HG02642 (cell line): ENCODE results near the gene STAM.

ENCODE experiments used
- ATAC-seq: cut with Tn5 transposase; IDR thresholded peaks from one replicate; pipeline ENCODE4 v1.9.1; 2021; ENCODE audit warnings: mild to moderate bottlenecking; ENCODE audit not compliant: unreplicated experiment, poor library complexity

The STAM gene

GRCh38 chr10:17671307-17671706, 27.4 kb downstream of the STAM start:
- no peak for ATAC-seq

DNA sequence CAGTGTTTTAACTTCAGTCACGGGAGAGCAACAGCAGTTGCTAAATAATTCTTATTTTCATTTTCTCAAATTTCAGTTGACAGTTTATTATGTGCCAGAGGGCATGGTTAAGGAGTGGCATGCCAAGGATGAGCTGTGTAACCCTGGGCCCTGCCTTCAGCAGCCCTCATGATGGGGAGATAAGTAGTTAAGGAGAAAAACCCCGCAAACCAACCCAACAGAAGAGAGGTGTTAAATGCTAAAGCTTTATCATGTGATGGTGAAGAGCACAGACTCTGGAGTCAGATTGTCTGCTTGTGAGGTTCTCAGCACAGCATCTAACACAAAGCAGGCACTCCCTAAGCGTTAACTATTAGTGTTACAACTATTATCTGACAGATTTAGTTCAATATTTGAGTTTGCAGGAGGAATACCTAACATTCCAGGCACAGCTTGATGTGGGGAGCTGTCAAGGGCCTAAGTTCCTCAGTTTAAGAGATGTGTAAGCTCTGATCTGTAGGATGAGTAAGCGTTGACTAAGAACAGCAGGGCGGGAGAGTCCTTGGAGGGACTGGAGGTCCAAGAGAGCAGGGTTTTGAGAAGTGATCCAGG, 29.6 kb downstream of the STAM start:
- no peak for ATAC-seq

DNA sequence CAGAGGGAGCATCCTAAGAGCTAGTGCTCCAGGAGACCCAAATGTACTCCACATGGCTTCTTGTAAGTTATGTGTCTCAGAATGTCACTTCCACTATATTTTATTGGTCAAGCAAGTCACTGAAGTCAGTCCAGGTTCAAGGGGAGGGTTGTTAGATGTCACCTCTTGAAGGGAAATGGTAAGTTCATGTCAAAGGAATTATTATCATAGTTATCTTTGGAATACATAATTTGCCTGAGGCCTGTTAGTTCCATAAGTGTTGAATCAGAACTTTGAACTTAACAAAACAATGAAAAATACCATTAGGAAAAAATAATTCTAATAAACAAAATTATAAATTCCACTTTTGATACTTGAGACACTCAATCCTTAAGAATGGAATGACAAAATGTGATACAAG, 30.6 kb downstream of the STAM start:
- no peak for ATAC-seq

DNA sequence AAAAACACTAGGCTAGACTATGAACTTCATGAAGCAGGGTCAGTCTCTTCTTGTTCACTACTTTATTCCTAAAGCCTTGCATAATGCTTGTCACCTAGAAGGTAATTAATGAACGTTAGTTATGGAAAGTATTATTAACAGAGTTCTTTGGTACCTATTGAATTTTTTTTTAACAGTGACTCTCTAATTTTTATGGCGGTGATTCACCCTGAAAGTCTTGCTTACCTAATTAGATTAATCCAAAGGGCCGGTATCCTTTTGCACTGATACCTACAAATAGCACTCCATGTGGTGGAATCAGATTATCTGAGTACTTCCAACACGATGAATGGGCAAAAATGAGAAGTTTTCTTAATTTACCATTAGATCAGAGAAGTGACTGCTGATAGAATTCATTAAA, 31.7 kb downstream of the STAM start:
- no peak for ATAC-seq

DNA sequence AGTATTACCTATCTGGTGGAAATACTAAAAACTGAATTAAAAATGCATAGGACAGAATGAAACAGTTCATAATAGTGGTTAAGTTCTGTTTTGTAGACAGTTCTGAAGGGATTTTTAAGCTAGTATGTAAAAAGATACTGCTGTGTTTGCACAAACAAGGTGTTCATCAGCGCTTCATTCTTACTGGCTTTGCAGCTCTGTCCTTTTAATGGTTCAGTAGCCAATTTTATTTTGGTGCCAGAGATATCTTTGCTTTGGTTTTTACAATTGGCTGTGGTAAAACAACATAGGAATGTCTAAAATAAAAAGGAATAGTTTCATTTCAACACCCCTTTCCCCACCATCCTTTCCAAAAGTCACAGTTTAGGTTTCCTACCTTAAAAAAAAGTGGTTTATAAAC, 33.0 kb downstream of the STAM start:
- no peak for ATAC-seq

GRCh38 chr10:17682236-17682946, 38.4 kb downstream of the STAM start:
- no peak for ATAC-seq

- ATAC-seq, result no peak
Measured at GRCh38 chr10:17683541-17683940, 39.6 kb downstream of the STAM start.

DNA sequence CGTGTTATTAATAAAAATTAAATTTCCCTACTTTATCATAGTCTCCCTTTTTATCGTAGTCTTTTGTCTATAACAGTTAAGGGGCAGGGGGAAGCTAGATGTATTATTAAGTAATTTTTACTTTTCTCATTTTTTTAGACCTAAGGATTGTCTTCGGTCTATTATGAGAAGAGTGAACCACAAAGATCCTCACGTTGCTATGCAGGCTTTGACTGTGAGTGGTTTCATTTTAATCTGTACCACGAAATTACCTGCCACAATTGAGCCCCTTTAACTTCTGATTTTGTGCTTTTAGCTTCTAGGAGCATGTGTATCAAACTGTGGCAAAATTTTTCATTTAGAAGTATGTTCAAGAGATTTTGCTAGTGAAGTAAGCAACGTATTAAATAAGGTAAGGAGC, 40.6 kb downstream of the STAM start:
- ATAC-seq, result peak; percentile 49

DNA sequence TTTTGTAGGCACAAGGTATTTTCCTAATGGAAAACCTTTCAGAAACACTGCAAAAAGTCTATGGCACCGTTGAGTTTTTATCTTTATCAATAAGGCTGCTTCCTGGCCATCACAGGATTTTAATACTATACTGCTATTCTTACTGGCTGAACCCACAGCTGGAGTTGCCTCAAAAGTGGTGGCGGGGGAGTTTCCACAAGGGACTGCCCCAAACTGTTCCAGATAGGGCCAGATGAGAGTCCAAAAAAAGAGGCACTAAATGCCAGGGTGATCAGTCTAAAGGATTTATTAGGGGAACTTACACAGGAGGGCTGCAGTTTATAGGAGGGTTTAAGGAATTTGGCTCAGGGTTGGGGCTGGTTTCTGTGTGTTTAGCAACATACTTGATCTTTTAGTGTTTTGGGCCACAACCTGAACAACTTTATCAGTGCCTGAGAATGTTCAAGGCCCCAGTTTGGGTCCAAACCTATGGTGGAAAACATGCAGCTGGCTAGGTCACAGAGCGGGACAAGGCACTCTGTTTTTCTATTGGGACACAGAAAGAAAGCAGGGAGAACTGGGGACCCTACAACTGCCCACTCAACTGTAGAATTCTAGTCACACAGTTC, 41.4 kb downstream of the STAM start:
- ATAC-seq, result peak; percentile 85

DNA sequence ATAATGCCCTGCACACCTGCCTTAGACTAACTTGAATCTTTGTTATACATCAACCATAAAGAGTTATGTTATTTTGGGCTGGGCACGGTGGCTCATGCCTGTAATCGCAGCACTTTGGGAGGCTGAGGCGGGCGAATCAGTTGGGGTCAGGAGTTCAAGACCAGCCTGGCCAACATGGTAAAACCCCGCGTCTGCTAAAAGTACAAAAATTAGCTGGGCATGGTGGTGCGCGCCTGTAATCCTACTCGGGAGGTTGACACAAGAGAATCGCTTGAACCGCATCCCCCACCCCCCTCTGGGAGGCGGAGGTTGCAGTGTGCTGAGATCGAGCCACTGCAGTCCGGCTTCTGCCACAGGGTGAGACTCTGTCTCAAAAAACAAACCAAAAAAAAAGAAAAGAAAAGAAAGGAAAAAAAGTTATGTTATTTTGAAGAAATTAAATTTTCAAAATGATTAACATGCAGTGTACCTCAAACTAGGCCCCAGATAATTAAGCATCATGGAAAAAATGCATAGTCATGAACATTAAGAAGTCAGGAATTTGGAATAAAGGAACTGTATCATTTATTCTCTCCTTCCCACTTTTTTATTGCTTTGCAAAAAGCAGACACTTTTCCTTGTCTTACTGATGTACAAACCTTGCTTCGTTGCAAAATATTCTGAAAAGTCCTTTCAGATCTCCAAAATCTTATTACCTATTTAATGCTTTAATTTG, 43.3 kb downstream of the STAM start:
- ATAC-seq, result no peak

- ATAC-seq, result no peak
Measured at GRCh38 chr10:17689137-17689536, 45.2 kb downstream of the STAM start.

- no peak for ATAC-seq
Measured at GRCh38 chr10:17693009-17693408, 49.1 kb downstream of the STAM start.

DNA sequence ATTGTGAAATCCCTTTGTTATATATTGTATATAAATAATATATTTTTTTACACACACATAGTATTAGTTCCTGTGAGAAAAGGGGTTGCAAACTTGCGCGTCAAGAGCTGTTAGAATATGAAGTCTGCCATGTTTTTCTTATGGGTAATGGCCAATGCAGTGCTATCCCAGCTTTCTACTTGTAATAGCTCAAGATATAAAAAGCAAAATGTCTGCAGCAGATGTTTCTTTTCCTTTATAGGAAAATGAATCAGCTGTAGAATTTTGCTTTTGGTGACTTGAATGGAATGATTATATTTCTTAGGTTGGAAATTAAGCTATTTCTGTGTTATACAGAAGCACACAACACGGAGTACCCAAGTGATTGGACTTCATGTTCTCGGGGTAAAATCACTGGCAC, 54.7 kb downstream of the STAM start:
- no peak for ATAC-seq

DNA sequence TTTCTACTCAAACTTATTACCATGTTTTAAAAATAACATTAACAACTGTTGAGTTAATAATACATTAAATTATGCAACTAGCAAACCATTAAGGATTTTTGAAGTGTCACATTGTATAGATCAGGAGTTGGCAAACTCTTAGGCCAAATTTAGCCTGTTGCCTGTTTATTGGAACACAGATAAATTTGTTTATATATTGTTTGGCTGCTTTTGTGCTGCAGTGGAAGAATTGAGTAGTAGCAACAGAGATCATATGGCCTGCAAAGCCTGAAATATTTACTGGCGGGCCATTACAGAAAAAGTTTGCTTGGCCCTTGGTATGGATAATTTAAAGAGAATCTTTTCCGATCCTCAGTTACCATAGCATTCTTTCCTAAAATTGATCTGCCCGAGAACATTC, 57.4 kb downstream of the STAM start:
- no peak for ATAC-seq

DNA sequence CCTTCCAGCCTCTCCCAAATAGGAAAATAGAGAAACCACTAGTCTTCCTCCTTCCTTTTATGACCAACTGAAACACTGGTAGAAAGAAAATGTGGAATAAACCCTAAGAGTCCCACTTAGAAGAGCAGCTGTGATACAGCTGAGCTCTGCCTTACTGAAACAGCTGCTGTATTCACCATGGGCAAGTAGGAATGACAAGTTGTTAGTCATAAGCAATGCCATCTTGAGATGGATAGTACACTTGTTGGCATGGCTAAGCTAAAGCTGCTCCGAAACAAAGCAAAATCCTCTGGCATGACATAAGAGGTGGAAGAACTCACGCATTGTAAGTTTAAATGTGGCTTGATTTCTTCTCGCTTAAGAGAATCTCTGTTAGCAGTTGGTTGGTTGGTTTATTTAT, 59.8 kb downstream of the STAM start:
- ATAC-seq, result no peak

GRCh38 chr10:17708821-17709220, 64.9 kb downstream of the STAM start:
- no peak for ATAC-seq

DNA sequence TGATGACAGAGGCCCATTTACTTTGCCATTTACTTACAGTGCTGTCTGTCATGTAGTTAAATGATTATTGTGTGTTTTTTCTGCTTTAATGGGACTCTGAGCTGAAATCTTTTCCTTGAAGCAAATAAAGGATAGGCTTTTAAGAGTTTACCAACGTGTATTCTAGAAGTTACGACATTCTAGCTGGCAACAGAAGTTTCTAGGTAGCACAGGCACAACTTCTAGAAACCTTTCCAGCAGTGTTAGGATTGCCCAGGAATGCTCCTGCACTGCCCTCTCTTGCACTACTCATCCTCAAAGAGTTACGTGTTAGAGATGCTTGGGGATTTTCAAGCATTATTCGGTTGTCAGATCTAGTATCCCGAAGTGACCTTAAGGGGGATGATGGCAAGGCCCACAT, 65.5 kb downstream of the STAM start:
- no peak for ATAC-seq

DNA sequence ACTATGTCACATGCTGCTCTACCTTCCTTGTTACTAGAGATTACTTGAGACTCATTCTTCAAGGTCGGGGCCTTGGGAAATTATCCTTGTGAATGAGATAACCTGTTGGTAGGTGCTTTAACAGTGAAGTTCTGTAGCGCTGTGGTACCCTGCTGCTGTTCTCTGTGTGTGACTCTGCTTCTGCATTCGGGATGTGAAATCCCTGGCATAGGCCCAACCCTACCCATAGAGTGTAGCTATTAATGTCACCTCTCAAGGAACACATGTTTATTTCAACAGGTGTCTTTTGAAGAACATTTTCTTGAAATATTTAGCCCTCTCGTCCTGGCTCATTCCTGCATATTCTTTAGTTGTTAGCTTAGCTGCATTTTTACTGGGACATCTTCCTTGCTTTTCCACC, 66.2 kb downstream of the STAM start:
- ATAC-seq, result no peak

DNA sequence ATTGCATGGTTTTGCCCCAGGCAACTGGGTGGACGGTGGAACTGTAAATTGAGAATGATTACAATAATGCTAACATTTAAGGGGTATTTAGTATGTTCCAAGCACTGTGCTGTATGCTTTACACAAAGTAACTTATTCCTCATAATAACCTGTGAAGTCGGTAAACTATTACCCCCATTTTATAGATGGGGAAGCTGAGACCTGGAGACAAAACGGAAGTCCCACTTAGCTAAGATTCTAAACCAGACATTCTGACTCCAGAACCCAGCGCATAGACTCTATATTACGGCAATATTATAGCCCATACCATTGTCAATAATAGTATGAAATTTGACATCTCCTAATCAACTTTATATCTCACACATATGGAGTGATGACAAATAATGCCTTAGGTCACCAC, 68.1 kb downstream of the STAM start:
- ATAC-seq, result no peak

GRCh38 chr10:17712717-17713471, 68.9 kb downstream of the STAM start:
- ATAC-seq, result no peak

GRCh38 chr10:17713758-17714157, 69.8 kb downstream of the STAM start:
- no peak for ATAC-seq
